Activated T-helper 17 cell treated with anti-CD3 and anti-CD28 coated beads, Interleukin-2, amount 50 U/mL, for 72 hours (primary cell): ENCODE measurements around the gene DCP1B. TPM values are rescaled to one million over a fixed set of nuclear protein-coding genes. Genes with fewer than 3 reads are reported as not detected.

ENCODE experiments used
- ATAC-seq: fragments of 150-1000 bp; cut with Tn5 transposase; replicated peaks from 2 replicates; pipeline ENCODE4 v1.10.0; 2021; ENCODE audit warnings: mild to moderate bottlenecking, moderate library complexity
- H3K27ac Mint-ChIP-seq: one replicate; pipeline ENCODE4 v1.8.0; 2022; ENCODE audit warnings: mixed read lengths
- H3K27me3 Mint-ChIP-seq: one replicate; pipeline ENCODE4 v1.8.0; 2022; ENCODE audit warnings: mixed read lengths
- H3K36me3 Mint-ChIP-seq: one replicate; pipeline ENCODE4 v1.8.0; 2022; ENCODE audit warnings: low read depth, mild to moderate bottlenecking, mixed read lengths
- H3K4me1 Mint-ChIP-seq: one replicate; pipeline ENCODE4 v1.8.0; 2022; ENCODE audit warnings: mixed read lengths
- H3K4me3 Mint-ChIP-seq: one replicate; pipeline ENCODE4 v1.8.0; 2022; ENCODE audit warnings: mild to moderate bottlenecking, mixed read lengths
- H3K9me3 Mint-ChIP-seq: one replicate; pipeline ENCODE4 v1.8.0; 2022; ENCODE audit warnings: mixed read lengths
- total RNA-seq, 2 donors: library from RNA; stranded (reverse); gene quantifications; one replicate each; pipeline ENCODE4 v1.2.3, GENCODE V29; 2022

DCP1B gene
- total RNA-seq, 2 donors from 2014 or later = 16.9 to 19.7 TPM

DNA sequence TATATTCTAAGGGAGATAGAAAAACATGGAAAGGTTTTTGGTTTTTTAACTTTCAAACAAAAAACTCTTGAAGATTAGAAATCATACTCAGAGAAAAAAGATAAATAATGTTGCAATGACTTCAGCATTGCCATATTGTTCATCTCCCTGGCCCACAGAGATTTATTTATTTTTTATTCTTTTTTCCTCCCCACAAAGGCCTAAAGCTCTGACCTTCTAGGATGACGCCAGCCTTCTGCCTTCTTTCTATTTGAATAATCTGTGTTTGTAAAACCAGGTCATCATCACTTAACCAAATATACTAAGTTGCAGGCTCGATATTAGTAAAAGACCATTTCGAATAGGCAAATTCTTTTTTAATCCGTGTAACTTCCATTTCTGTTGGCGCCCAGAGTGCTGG, 4.4 kb upstream of the DCP1B start:
- Mint-ChIP-seq H3K27ac (peak overlapping the region; percentile 11), H3K9me3 (no peaks in the 10 kb centered on the region), H3K36me3 (peaks cover 9% of the 10 kb centered on the region), H3K27me3 (no peaks in the 10 kb centered on the region), H3K4me3 (no peak overlapping the region), H3K4me1 (peaks cover 2% of the 10 kb centered on the region)
- ATAC-seq = no peak

DNA sequence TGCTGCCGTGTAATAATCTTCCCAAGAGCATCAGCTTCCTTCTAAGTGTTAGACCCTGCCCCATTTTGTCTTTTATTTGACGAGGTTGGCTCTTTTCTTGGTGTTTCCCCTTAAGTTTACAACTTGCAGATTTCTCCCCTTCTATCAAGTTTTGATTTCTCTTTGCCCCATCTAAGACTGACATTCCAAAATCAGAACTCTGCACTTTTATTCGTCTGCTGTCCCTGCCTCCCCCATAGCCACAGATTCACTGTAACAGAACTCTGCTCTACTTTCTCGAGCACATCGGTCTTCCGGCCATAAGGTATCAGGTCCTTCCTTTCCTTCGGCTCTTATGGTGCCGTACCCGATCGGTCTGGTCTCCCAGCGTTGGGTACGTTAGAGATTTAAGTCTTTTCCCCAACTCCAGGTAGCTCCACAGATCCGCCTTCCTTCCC, 563 bp downstream of the DCP1B start:
- no peaks in the 10 kb centered on the region for H3K9me3 Mint-ChIP-seq
- peak overlapping the region; percentile 98 for H3K4me3 Mint-ChIP-seq
- ATAC-seq = peak; percentile 30
- H3K36me3 Mint-ChIP-seq = peaks cover 12% of the 10 kb centered on the region
- peak overlapping the region; percentile 99 for H3K27ac Mint-ChIP-seq
- no peaks in the 10 kb centered on the region for H3K27me3 Mint-ChIP-seq
- peaks cover 13% of the 10 kb centered on the region for H3K4me1 Mint-ChIP-seq

GRCh38 chr12:1995205-1995896, 8.9 kb downstream of the DCP1B start:
- peak overlapping the region; percentile 89 for H3K27ac Mint-ChIP-seq
- peaks cover 22% of the 10 kb centered on the region for H3K4me1 Mint-ChIP-seq
- H3K9me3 Mint-ChIP-seq = no peaks in the 10 kb centered on the region
- peak overlapping the region; percentile 24 for H3K4me3 Mint-ChIP-seq
- H3K27me3 Mint-ChIP-seq = no peaks in the 10 kb centered on the region
- ATAC-seq = peak; percentile 71
- peaks cover 55% of the 10 kb centered on the region for H3K36me3 Mint-ChIP-seq

GRCh38 chr12:1994429-1995143, 9.7 kb downstream of the DCP1B start:
- peaks cover 58% of the 10 kb centered on the region for H3K36me3 Mint-ChIP-seq

GRCh38 chr12:1993871-1994371, 10.3 kb downstream of the DCP1B start:
- Mint-ChIP-seq H3K4me3 (peak overlapping the region; percentile 62), H3K27me3 (no peaks in the 10 kb centered on the region), H3K4me1 (peaks cover 22% of the 10 kb centered on the region), H3K27ac (peak overlapping the region; percentile 89), H3K36me3 (peaks cover 63% of the 10 kb centered on the region), H3K9me3 (no peaks in the 10 kb centered on the region)
- peak; percentile 87 for ATAC-seq

More at GRCh38 chr12:1994429-1995143, 9.7 kb downstream of the DCP1B start:
- Mint-ChIP-seq H3K9me3 (no peaks in the 10 kb centered on the region), H3K27me3 (no peaks in the 10 kb centered on the region), H3K27ac (peak overlapping the region; percentile 89), H3K4me3 (peak overlapping the region; percentile 62), H3K4me1 (peaks cover 22% of the 10 kb centered on the region)
- no peak for ATAC-seq

DNA sequence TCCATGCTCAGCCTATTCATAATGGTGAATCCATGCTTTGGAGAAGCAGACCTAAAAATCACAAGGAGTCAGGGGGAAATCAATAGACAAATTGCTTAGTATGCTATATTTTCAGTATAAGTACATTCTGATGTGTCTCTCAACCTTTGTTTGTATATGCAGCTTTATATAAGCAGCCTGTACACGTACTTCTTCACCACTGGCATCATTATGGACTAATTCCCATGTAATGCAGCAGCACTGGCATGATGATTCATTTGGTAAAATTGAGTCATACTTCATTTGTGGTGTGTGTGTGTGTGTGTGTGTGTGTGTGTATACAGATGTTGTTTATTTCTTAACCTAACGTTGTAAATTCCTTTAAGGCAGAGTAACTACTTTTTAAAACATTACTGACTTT, 10.9 kb downstream of the DCP1B start:
- Mint-ChIP-seq H3K4me3 (peak overlapping the region; percentile 62), H3K27me3 (no peaks in the 10 kb centered on the region), H3K36me3 (peaks cover 69% of the 10 kb centered on the region), H3K27ac (peak overlapping the region; percentile 89), H3K4me1 (peaks cover 21% of the 10 kb centered on the region), H3K9me3 (no peaks in the 10 kb centered on the region)
- ATAC-seq = peak; percentile 68

- H3K27ac Mint-ChIP-seq = peak overlapping the region; percentile 89
- H3K9me3 Mint-ChIP-seq = no peaks in the 10 kb centered on the region
- peak overlapping the region; percentile 62 for H3K4me3 Mint-ChIP-seq
- no peaks in the 10 kb centered on the region for H3K27me3 Mint-ChIP-seq
- peaks cover 18% of the 10 kb centered on the region for H3K4me1 Mint-ChIP-seq
- peaks cover 75% of the 10 kb centered on the region for H3K36me3 Mint-ChIP-seq
- ATAC-seq = no peak
Observed at GRCh38 chr12:1992732-1993131, 11.5 kb downstream of the DCP1B start.

- ATAC-seq = no peak
- peaks cover 85% of the 10 kb centered on the region for H3K36me3 Mint-ChIP-seq
- no peak overlapping the region for H3K4me3 Mint-ChIP-seq
Observed at GRCh38 chr12:1989111-1989510, 15.1 kb downstream of the DCP1B start.

GRCh38 chr12:1984759-1985158, 19.5 kb downstream of the DCP1B start:
- Mint-ChIP-seq H3K27me3 (no peaks in the 10 kb centered on the region), H3K4me3 (no peak overlapping the region), H3K9me3 (peaks cover 3% of the 10 kb centered on the region), H3K36me3 (peaks cover 59% of the 10 kb centered on the region), H3K27ac (no peak overlapping the region), H3K4me1 (peaks cover 4% of the 10 kb centered on the region)
- no peak for ATAC-seq

More at GRCh38 chr12:1989111-1989510, 15.1 kb downstream of the DCP1B start:
- Mint-ChIP-seq H3K27ac (no peak overlapping the region), H3K9me3 (peaks cover 3% of the 10 kb centered on the region), H3K4me1 (peaks cover 12% of the 10 kb centered on the region), H3K27me3 (no peaks in the 10 kb centered on the region)

GRCh38 chr12:1980282-1980681, 24.0 kb downstream of the DCP1B start:
- no peak overlapping the region for H3K4me3 Mint-ChIP-seq
- no peak for ATAC-seq
- no peaks in the 10 kb centered on the region for H3K27me3 Mint-ChIP-seq
- peaks cover 18% of the 10 kb centered on the region for H3K36me3 Mint-ChIP-seq
- H3K27ac Mint-ChIP-seq = no peak overlapping the region
- peaks cover 3% of the 10 kb centered on the region for H3K9me3 Mint-ChIP-seq
- H3K4me1 Mint-ChIP-seq = no peaks in the 10 kb centered on the region

- Mint-ChIP-seq H3K36me3 (no peaks in the 10 kb centered on the region), H3K4me3 (no peak overlapping the region), H3K4me1 (no peaks in the 10 kb centered on the region), H3K27me3 (no peaks in the 10 kb centered on the region), H3K9me3 (no peaks in the 10 kb centered on the region), H3K27ac (no peak overlapping the region)
- no peak for ATAC-seq
Observed at GRCh38 chr12:1978078-1978862, 26.0 kb downstream of the DCP1B start.

GRCh38 chr12:1977588-1977987, 26.7 kb downstream of the DCP1B start:
- Mint-ChIP-seq H3K4me3 (no peak overlapping the region), H3K4me1 (no peaks in the 10 kb centered on the region), H3K9me3 (no peaks in the 10 kb centered on the region), H3K27ac (no peak overlapping the region), H3K27me3 (no peaks in the 10 kb centered on the region), H3K36me3 (no peaks in the 10 kb centered on the region)
- peak; percentile 37 for ATAC-seq

- no peak for ATAC-seq
- no peak overlapping the region for H3K27ac Mint-ChIP-seq
- H3K9me3 Mint-ChIP-seq = no peaks in the 10 kb centered on the region
- H3K36me3 Mint-ChIP-seq = no peaks in the 10 kb centered on the region
- no peaks in the 10 kb centered on the region for H3K27me3 Mint-ChIP-seq
- no peaks in the 10 kb centered on the region for H3K4me1 Mint-ChIP-seq
- no peak overlapping the region for H3K4me3 Mint-ChIP-seq
Observed at GRCh38 chr12:1977109-1977508, 27.1 kb downstream of the DCP1B start.

- H3K9me3 Mint-ChIP-seq = no peaks in the 10 kb centered on the region
- H3K27ac Mint-ChIP-seq = no peak overlapping the region
- H3K4me3 Mint-ChIP-seq = no peak overlapping the region
- ATAC-seq = no peak
- no peaks in the 10 kb centered on the region for H3K36me3 Mint-ChIP-seq
- H3K27me3 Mint-ChIP-seq = no peaks in the 10 kb centered on the region
- no peaks in the 10 kb centered on the region for H3K4me1 Mint-ChIP-seq
Observed at GRCh38 chr12:1974812-1975211, 29.4 kb downstream of the DCP1B start.
